Activated CD4-positive, CD25-positive, alpha-beta regulatory T cell treated with anti-CD3 and anti-CD28 coated beads, Interleukin-2, amount 50 U/mL, for 24 hours (primary cell): ENCODE measurements around the gene DLK2.
"Not testable (repeated sequence)": the region's sequence is repeated elsewhere in the genome, so short reads cannot be mapped to it uniquely, and the experiment has no call there.

ENCODE experiments used
- ATAC-seq, 2 donors: fragments of 150-1000 bp; cut with Tn5 transposase; one replicate each; pipeline ENCODE4 v1.10.0; 2021; ENCODE audit warnings: mild to moderate bottlenecking in 1 of 2, moderate library complexity in 1 of 2

Gene DLK2, protein sequence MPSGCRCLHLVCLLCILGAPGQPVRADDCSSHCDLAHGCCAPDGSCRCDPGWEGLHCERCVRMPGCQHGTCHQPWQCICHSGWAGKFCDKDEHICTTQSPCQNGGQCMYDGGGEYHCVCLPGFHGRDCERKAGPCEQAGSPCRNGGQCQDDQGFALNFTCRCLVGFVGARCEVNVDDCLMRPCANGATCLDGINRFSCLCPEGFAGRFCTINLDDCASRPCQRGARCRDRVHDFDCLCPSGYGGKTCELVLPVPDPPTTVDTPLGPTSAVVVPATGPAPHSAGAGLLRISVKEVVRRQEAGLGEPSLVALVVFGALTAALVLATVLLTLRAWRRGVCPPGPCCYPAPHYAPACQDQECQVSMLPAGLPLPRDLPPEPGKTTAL

DNA sequence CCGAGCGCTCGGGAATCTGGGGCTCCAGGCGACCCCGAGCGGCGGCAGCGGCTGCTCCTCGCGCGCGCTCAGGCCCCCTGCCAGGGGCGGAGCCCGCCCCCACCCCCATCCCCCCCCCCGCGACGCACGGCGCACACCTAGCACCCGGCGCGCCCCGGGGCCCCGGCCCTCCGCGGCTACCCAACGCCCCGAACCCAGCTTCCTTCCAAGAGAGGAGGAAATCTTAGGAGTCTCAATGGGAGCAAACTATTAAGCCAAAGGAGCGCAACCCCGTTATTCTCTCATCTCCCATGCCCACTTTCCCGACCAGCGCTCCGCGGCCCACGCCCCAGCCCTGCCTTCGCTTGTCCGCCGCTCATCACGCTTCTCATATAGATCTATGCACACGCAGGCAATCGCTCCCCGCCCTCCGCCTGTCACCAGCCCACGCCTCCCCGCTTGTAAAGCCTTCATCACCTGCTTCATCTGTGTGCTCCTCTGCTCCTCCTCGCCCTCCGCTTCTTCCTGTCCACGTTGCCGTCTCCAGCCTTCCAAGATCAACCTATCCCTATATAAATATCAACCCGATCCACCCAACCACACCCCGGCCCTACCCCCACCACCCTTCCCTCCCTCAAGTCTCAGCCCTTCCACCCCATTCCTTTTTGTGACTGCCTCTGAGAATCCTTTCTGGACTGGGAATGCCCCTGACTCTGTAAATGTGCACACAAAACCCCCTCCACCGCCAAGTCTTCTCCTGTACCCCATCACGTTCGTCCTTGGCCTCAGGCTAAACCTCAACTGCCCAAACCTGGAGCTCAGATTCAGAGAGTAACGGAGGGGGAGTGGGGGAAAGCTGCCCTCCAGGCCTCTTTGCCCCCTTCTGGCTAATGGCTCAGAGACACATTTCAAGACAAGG, at the start of gene DLK2:
DLK2 (minus strand) TSS at position 18 of the 898 bp plus-strand sequence. CDS start 723 bp downstream, outside the sequence.
- ATAC-seq: peak; percentile 71 to 77

GRCh38 chr6:43503443-43503842, 48.1 kb upstream of the DLK2 start:
- no peak for ATAC-seq

GRCh38 chr6:43502666-43503065, 47.3 kb upstream of the DLK2 start:
- ATAC-seq: no peak

DNA sequence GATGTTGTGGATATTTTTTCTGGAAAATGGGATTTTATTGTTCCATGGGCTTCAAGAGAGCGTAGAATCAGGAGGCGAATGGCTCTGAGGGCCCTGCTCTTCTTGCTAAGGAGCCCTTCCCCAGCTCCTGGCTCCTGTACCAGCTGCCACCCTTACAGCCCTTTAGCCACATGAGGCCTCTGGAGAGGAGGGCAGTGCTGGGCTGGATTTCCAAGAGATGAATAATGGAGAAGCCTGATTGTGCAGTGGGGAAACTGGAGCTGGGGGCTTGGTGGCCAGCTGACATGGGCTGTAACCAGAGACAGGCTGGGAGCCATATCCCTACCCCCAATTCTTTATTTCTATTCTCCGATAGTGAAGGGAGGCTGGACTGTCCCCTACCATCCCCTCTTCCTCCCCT, 45.6 kb upstream of the DLK2 start:
- no peak for ATAC-seq

DNA sequence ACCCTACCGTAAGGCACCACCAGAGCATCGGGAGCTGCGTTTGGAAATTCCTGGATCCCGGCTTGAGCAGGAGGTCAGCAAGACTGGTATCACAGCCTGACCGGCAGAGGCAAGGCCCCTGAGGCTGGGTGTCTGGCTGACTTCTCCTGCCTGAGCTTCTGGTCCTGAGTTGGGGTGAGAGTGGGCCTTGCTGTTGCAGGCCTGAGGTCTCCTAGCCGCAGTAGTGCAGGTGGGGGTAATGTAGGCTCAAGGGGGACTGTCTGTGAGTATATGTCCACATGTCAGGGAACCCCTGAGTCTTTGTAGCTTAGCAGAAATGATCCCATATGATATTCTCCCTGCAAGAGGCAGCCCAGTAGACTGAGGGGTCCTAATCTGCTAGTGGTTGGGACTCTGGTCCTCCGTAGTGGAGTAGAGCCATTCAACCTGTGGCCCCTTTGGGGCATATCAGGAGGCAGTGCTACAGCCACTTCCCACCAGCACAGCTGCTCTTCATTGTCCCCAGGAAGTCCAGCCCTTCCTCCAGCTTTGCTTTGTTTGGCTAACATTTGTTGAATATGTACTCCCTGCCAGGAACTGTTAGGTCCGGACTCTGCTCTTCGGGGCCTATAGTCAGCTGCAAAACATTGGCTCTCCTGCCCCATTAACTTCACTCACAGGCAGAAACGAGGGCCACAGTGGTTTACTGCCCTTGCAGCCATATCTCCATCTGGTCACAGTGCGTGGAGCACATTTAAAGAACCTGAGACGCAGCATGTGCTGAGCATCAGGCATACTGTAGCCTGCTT, 43.9 kb upstream of the DLK2 start:
- ATAC-seq: no peak

DNA sequence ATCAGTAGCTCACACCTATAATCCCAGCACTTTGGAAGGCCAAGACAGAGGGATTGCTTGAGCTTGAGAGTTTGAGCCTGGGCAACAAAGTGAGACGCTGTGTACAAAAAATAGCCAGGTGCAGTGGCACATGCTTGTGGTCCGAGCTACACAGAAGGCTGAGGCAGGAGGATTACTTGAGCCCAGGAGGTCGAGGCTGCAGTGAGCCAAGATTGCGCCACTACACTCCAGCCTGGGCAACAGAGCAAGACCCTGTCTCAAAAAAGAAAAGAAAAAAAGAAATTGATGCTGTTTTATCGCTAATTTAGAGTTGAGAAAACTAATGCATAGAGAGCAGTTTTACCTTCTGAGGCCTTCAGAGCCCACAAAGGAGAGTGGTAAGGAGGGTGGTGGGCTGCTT, 42.9 kb upstream of the DLK2 start:
- not testable (repeated sequence) for ATAC-seq

GRCh38 chr6:43497689-43498088, 42.3 kb upstream of the DLK2 start:
- ATAC-seq: no peak

DNA sequence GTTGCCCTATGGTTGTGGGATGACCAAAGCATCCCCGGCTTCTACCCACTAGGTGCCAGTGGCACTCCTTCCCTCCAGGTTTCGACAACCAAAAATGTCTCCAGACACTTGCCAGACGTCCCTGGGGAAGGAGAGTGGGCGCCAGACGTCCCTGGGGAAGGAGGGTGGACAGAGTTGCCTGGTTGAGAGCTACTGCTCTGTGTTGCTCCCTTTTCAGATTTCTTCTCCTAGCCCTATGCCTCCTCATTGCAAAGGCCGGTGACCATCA, 41.7 kb upstream of the DLK2 start:
- no peak for ATAC-seq

DNA sequence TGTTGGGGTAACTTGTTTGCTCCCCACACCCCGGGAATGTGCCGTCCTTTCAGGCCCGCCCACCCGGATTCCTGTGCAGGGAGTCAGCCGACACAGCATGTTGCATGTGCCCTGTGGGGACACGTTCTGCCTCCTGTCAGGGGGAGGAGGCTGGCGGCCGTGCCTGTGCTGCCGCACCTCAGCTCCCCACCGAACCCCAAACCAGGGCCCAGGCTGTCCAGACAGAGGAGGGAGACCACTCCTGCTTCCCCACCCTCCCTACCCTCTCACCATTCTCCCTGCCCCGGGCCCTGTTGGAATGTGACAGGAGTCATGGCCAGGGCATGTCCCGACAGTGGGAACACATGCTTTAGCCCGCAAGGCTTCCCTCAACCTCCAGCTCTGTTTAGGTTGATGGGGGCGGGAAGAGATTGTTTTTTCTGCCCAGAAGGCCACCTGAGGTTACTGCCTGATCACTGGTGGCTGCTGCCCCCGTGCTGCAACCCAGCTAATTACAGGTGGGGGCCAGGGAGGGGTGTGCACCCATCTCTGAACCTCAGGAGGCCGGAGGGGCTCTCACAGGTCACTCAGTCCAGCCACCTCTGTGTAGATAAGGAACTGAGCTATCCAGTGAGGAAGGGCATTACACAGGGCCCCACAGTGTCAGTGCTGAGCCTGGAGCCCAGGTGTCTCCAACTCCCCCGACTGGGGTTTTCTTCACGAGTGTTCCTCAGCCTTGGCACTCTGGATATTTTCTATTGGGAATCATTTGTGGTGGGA, 41.2 kb upstream of the DLK2 start:
- ATAC-seq: no peak

DNA sequence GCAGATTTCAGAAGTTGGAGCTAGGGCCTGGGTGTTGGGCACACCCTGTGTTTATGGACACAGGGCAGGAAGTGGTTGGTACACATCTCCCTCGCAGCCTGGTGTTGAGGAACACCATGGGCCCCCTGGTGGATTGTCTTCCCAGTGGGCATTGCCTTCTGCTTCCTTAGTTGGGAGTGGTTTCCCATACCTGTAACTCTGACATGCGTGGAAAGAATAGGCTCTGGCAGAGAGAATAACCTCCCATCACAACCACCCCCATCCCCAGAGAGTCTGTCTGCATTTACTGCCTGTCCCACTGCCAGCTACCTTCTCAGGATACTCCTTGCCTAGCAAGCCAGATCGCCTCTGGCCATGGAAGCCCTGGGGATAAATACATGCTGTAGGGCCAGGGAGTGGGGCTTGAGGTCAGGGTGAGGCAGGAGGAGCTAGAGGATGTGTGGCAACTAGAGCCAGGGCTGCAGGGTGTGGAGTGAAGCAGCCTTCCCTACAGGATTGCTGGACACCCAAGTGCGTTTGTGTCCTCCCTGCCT, 40.1 kb upstream of the DLK2 start:
- no peak for ATAC-seq

- no peak for ATAC-seq
These were observed 39.4 kb upstream of the DLK2 start for GRCh38 chr6:43494766-43495165.

DNA sequence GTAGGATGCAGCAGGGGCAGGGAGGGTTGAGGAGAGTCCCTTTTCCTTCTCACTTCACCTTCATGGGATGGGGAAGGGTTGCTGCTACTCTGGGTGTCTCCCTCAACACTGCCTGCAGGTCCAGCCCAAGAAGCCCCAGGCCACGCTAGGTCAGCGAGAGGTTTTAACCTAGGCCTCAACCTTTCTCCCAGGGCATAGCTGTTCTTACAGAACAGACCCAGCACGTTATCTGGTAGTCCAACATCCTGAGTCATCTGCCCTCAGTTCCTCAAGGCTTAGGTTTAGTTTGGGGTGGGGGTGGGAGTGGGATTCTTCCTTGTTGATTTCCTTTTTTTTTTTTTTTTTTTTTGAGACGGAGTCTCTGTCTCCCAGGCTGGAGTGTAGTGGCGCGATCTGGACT, 39.0 kb upstream of the DLK2 start:
- no peak for ATAC-seq

DNA sequence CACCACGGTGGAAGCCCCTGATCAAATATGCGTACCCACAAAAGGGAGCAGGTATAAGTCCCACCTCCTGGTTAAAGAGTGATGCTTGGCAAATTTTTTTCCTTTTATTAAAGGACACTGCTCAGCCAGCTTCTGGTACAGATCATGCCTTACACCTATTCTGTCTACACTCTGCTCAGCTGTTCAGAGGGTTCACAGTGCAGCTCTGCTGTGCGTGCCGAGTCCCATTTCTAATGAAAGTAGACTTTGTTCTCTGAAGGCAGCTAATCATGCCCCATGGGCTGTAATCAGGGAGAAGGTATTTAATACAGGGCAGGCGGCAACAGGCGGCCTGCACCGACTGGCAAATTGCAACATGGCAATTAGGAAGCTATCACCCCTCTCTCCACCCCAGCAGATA, 38.5 kb upstream of the DLK2 start:
- ATAC-seq: no peak

DNA sequence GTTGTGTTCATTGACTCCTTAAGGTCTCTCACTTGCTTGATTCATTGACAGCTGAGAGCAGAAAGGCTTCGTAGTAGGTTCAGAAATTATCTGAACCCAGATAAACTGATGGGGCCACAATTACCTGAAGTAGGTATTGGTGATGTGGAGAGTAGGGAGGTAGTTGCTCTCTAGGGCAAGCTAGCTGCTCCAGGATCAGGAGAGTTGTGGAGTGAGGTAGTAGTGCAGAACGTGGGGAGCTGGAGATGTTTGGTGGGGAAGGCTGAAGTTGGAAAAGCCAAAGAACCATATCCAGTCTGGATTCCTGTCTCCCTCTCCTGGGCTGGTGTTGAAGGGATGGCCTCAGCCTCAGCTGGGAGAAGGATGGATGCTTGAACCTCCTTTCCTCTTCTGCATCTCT, 37.9 kb upstream of the DLK2 start:
- ATAC-seq: no peak

GRCh38 chr6:43492673-43493072, 37.3 kb upstream of the DLK2 start:
- no peak for ATAC-seq

- no peak for ATAC-seq
These were observed 36.7 kb upstream of the DLK2 start for GRCh38 chr6:43491750-43492661.

GRCh38 chr6:43490523-43490939, 35.2 kb upstream of the DLK2 start:
- no peak for ATAC-seq

- ATAC-seq: no peak
These were observed 34.1 kb upstream of the DLK2 start for GRCh38 chr6:43489277-43490072.

DNA sequence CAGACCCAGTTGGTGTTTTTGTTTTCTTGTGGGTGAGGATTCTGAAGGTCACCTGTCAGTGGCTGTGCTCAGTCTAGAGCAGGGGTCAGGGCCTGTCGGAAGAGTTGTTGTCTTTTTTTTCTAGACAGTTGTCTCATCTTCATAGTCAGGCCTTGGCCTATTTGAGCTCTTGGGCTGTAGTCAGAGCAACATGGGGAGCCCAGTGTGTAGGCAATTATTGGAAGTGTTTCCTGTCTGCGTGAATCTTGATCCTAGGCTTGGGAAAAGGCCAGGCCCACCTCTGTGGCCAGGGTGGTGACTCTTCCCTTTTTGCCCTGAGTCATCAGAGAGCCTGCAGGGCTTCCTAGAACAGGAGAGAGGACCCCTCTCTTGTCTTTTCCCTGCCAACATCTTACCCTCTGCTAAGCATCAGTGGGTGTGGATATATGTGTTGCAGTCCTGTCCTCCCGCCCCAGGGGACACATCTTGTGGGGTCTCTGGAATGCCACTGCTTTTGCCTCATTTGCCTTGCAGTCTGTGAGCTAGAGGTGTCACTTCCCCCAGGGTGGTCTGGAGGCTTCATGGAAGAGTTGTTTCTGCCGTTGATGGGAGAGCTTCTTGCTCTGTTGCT, 33.4 kb upstream of the DLK2 start:
- no peak for ATAC-seq
